GM12865 (cell line): ENCODE measurements around the gene TBC1D24.

Source experiments
- DNase-seq: peaks from one replicate; pipeline ENCODE4 v3.0.0; 2010; ENCODE audit warnings: low read depth
- H3K4me3 ChIP-seq: 2 replicates; pipeline ENCODE4 v1.5.1; 2011; ENCODE audit warnings: mild to moderate bottlenecking, low read depth, low read length, control low read depth
- TF ChIP-seq, protein P1 (sequence below): IDR thresholded peaks from 2 replicates; pipeline ENCODE4 v1.5.1; 2011; ENCODE audit warnings: low read length, control low read depth, low read depth, inconsistent platforms; ENCODE audit not compliant: insufficient read depth; ENCODE audit errors: missing control alignments

Gene TBC1D24

DNA sequence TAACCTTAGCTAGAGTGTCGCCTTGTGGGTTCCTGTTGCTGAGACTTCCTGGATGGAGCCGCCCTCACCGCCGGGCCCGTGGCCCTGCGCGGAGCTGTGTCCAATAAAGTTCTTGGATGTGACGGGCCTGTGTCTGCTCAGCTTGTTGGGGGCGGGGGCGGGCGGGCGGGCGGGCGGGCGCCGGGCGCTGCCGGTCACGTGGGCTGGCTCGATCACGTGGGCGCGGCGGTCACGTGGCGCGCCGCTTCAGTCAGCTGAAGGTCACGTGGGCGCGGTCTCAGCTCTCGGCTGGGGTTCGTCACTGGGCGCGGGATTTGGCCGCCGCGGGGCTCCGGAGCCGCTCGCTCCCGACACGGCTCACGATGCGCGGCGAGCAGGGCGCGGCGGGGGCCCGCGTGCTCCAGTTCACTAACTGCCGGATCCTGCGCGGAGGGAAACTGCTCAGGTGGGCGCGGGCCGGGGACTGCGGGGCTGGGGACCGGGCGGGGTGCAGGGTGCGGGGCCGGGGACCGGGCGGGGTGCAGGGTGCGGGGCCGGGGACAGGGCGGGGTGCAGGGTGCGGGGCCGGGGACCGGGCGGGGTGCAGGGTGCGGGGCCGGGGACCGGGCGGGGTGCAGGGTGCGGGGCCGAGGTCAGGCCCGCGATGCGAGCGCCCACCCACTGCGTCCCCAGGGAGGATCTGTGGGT lies 45.3 kb downstream of the TBC1D24 start, which contains the start of gene AMDHD2:
TSS of gene AMDHD2 (plus strand) at position 275 of the 687 bp plus-strand sequence. CDS start at position 363, 88 bp downstream.
- TF ChIP-seq, protein P1, sequence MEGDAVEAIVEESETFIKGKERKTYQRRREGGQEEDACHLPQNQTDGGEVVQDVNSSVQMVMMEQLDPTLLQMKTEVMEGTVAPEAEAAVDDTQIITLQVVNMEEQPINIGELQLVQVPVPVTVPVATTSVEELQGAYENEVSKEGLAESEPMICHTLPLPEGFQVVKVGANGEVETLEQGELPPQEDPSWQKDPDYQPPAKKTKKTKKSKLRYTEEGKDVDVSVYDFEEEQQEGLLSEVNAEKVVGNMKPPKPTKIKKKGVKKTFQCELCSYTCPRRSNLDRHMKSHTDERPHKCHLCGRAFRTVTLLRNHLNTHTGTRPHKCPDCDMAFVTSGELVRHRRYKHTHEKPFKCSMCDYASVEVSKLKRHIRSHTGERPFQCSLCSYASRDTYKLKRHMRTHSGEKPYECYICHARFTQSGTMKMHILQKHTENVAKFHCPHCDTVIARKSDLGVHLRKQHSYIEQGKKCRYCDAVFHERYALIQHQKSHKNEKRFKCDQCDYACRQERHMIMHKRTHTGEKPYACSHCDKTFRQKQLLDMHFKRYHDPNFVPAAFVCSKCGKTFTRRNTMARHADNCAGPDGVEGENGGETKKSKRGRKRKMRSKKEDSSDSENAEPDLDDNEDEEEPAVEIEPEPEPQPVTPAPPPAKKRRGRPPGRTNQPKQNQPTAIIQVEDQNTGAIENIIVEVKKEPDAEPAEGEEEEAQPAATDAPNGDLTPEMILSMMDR, result no peak
- DNase-seq, result peak; percentile 94
- H3K4me3 ChIP-seq, result peak within 1 kb of the TSS; percentile 63

DNA sequence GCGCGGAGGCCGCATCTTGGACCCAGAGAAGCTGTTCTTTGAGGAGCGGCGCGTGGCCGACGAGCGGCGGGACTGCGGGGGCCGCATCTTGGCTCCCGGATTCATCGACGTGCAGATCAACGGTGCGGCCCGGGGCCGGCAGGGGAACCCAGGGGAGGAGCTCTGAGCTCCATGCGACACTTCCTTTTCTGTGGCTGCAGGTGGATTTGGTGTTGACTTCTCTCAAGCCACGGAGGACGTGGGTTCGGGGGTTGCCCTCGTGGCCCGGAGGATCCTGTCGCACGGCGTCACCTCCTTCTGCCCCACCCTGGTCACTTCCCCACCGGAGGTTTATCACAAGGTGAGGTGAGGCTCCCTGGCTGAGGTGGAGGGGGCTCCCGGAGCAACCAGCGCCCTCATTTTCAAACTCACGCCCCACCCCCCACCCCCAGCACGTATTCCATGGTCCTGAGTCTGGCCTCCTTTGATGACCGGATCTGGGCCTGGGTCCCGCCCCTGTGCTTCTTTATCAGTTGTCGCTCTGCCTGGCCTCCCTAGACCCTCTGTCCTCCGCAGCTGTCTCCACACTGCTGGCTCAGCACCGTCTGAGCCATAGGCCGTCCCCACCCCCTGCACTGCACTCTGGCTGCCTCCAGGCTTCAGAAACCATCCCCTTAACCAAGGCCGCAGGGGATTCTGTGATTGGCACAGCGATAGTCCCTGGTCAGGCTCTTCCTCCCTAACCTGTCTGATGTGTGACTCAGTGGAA lies 46.0 kb downstream of the TBC1D24 start:
- TF ChIP-seq, protein P1, result no peak
- peak; percentile 62 for DNase-seq
- H3K4me3 ChIP-seq, result peak overlapping the region; percentile 63

DNA sequence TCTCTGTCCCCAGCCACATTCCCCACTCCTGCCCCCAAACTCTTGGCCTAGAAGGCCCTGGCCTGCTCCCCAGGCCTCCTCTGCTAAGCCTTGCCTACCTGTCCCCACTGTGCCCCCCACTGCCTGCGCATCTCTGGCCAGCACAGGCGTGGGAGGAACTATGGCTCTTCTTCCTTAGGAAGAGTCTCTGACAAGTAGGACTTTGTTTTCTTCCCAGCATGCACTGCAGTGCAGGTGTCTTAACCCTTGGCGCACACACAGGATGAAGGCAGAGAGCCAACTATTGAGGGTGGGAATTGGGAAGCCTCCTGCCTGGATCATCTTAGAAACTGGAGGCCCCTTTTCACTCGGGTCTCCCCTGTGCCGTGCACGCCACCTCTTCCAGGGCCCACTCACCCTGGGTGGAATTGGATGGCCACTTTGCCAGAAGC lies 48.9 kb downstream of the TBC1D24 start:
- no peak overlapping the region for H3K4me3 ChIP-seq
- no peak for DNase-seq
- TF ChIP-seq, protein P1, result no peak

DNA sequence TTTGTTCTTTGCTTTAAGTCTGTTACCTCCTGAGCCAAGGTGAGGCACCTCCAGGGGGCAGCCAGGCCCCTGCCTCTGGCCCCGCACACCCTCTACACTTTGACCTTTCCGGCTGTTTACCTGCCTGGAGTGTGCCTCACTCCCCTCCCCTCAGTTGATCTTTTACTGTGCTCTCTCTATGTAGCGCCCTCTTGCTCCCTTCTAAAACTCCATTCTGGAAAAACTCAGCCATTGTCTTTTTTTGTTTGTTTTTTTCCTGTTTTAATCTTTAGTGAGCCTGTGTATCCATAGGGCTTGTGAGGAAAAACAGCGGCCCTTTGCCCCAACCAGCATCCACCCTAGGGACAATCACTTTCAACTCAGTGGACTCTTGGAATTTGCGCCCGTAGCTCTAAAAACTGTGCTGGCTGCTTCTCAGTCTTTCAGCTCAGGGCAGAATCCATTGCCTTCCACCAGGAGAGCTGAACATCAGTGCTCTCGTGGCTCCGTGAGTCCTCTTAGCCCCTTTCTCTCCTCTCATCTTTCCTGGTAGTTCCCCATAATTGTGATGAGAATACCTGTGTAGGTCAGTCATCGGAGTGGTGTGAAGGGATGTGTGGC lies 49.5 kb downstream of the TBC1D24 start:
- TF ChIP-seq, protein P1, result no peak
- no peak for DNase-seq
- no peak overlapping the region for H3K4me3 ChIP-seq

DNA sequence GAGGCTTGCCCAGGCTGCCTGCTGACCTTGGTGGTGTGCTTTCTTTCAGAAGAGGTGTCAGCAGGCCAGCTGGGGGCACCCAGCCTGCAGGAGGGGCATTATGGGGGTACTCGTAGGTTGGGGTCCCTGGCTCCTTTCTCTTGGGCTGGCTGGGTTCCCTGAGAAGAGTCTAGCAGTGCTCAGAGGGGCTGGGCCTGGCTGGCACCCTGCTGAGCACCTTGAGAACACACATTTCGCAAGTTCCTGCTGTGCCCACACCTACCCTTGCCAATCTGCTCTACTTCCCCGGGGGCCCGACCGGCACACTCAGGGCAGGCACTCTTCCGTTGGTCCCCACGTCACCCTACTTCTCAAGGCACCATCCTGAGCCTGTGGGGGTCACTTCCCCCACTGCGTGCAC lies 51.2 kb downstream of the TBC1D24 start:
- H3K4me3 ChIP-seq, result no peak overlapping the region
- TF ChIP-seq, protein P1, result no peak
- no peak for DNase-seq

GRCh38 chr16:2527071-2527783 lies 52.3 kb downstream of the TBC1D24 start:
- no peak overlapping the region for H3K4me3 ChIP-seq
- DNase-seq, result no peak
- TF ChIP-seq, protein P1, result no peak
